DOHH2 (cell line): Measurements from ENCODE around the gene ANKMY1.

Experiments used
- H3F3A ChIP-seq: fragments of 200-600 bp; sonication (generic), shearing (Covaris generic); 2 replicates; pipeline ENCODE4 v1.6.0; 2016; ENCODE audit warnings: antibody characterized with exemption, mild to moderate bottlenecking; ENCODE audit not compliant: control insufficient read depth, insufficient read depth
- H3K27ac ChIP-seq: fragments of 200-600 bp; sonication (generic); 2 replicates; pipeline ENCODE4 v1.5.1; 2014; ENCODE audit warnings: low read depth, mild to moderate bottlenecking, low read length, moderate library complexity
- H3K27me3 ChIP-seq: fragments of 200-600 bp; sonication (generic); 2 replicates; pipeline ENCODE4 v1.6.1; 2014; ENCODE audit warnings: mild to moderate bottlenecking, low read length, mixed read lengths; ENCODE audit not compliant: control insufficient read depth
- H3K36me3 ChIP-seq: fragments of 200-600 bp; sonication (generic); 2 replicates; pipeline ENCODE4 v1.6.1; 2014; ENCODE audit warnings: mild to moderate bottlenecking, low read length, moderate library complexity, mixed read lengths; ENCODE audit not compliant: control insufficient read depth
- H3K4me1 ChIP-seq: fragments of 200-600 bp; sonication (generic); 2 replicates; pipeline ENCODE4 v1.6.1; 2014; ENCODE audit warnings: mild to moderate bottlenecking, low read length, mixed read lengths; ENCODE audit not compliant: control insufficient read depth
- H3K4me2 ChIP-seq: fragments of 200-600 bp; sonication (generic); 2 replicates; pipeline ENCODE4 v1.6.0; 2014; ENCODE audit warnings: mild to moderate bottlenecking, low read length, moderate library complexity
- H3K4me3 ChIP-seq: fragments of 200-600 bp; sonication (generic); 2 replicates; pipeline ENCODE4 v1.5.1; 2014; ENCODE audit warnings: mild to moderate bottlenecking, low read length, mixed read lengths
- H3K79me2 ChIP-seq: fragments of 200-600 bp; sonication (generic); 2 replicates; pipeline ENCODE4 v1.6.1; 2014; ENCODE audit warnings: mild to moderate bottlenecking, low read length, mixed read lengths; ENCODE audit not compliant: control insufficient read depth
- H3K9me2 ChIP-seq: fragments of 200-600 bp; sonication (generic); replicated peaks from 2 replicates; pipeline ENCODE4 v1.6.1; 2014; ENCODE audit warnings: mild to moderate bottlenecking, low read length, mixed read lengths; ENCODE audit not compliant: control insufficient read depth
- H3K9me3 ChIP-seq: fragments of 200-600 bp; sonication (generic); 2 replicates; pipeline ENCODE4 v1.6.1; 2014; ENCODE audit warnings: antibody characterized with exemption, low read length, mixed read lengths; ENCODE audit not compliant: control insufficient read depth, insufficient read depth
- H4K20me1 ChIP-seq: fragments of 200-600 bp; sonication (generic); 2 replicates; pipeline ENCODE4 v1.6.0; 2014; ENCODE audit warnings: low read depth, mild to moderate bottlenecking, antibody characterized with exemption, low read length, moderate library complexity; ENCODE audit not compliant: control insufficient read depth, insufficient read depth
- EZH2phosphoT487 ChIP-seq: fragments of 200-600 bp; sonication (generic); IDR thresholded peaks from 2 replicates; pipeline ENCODE4 v1.6.1; 2017; ENCODE audit warnings: borderline replicate concordance, mild to moderate bottlenecking, antibody characterized with exemption, low read length, moderate library complexity, mixed read lengths
- TF ChIP-seq, protein P1 (sequence below): fragments of 200-600 bp; sonication (generic); IDR thresholded peaks from one replicate; pipeline ENCODE4 v1.5.1; 2014; ENCODE audit warnings: antibody characterized with exemption, mild to moderate bottlenecking, low read depth, low read length; ENCODE audit not compliant: poor library complexity, severe bottlenecking

ANKMY1 gene

DNA sequence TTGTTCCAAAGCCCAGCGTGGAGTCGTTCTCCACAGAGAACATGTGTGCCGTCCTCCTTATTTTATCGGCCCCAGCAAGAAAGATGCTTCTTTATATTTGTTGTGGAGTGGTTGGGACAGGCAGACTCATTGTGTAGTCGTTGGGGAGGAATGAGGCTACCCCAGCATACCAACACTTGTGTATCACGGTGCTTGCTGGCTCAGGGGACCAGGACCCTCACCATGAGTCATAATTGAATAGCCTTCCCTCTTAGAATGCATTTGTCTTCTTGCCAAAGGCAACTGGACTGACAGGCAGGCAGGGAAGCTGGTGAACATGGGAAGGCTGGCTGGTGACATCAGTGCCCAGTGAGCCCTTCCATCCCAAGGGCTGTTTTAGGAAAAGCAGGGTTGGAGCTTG is 33.4 kb upstream of the ANKMY1 start:
- no peaks in the 10 kb centered on the region for H3K9me2 ChIP-seq
- no peaks in the 10 kb centered on the region for H3K9me3 ChIP-seq
- H3K27me3 ChIP-seq = no peaks in the 10 kb centered on the region
- peaks cover 13% of the 10 kb centered on the region for H4K20me1 ChIP-seq
- no peak overlapping the region for H3K4me3 ChIP-seq
- H3K79me2 ChIP-seq = peaks cover 89% of the 10 kb centered on the region
- no peak overlapping the region for H3K4me2 ChIP-seq
- no peak for TF ChIP-seq EZH2phosphoT487
- TF ChIP-seq, protein P1, sequence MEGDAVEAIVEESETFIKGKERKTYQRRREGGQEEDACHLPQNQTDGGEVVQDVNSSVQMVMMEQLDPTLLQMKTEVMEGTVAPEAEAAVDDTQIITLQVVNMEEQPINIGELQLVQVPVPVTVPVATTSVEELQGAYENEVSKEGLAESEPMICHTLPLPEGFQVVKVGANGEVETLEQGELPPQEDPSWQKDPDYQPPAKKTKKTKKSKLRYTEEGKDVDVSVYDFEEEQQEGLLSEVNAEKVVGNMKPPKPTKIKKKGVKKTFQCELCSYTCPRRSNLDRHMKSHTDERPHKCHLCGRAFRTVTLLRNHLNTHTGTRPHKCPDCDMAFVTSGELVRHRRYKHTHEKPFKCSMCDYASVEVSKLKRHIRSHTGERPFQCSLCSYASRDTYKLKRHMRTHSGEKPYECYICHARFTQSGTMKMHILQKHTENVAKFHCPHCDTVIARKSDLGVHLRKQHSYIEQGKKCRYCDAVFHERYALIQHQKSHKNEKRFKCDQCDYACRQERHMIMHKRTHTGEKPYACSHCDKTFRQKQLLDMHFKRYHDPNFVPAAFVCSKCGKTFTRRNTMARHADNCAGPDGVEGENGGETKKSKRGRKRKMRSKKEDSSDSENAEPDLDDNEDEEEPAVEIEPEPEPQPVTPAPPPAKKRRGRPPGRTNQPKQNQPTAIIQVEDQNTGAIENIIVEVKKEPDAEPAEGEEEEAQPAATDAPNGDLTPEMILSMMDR = no peak
- peaks cover 39% of the 10 kb centered on the region for H3K36me3 ChIP-seq
- H3K4me1 ChIP-seq = peaks cover 16% of the 10 kb centered on the region
- no peaks in the 10 kb centered on the region for H3F3A ChIP-seq
- no peak overlapping the region for H3K27ac ChIP-seq

DNA sequence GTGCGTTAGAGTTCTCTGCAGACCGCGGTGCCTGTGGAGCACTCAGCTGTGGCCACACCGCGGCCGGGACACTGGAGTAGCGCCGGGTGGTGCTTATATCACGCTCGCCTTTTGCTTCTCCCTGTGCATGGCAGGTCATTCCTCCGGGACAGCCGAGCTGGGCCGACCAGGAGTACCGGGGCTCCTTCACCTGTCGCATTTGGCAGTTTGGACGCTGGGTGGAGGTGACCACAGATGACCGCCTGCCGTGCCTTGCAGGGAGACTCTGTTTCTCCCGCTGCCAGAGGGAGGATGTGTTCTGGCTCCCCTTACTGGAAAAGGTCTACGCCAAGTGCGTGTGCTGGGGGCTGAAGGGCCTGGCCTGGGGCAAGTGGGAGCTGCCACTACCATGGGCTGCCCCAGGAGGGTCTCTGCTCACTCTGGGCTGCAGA is 32.9 kb upstream of the ANKMY1 start:
- TF ChIP-seq, protein P1 = no peak
- no peak for TF ChIP-seq EZH2phosphoT487
- H3K9me3 ChIP-seq = no peaks in the 10 kb centered on the region
- peaks cover 16% of the 10 kb centered on the region for H3K4me1 ChIP-seq
- H3K4me2 ChIP-seq = no peak overlapping the region
- no peaks in the 10 kb centered on the region for H3K27me3 ChIP-seq
- no peaks in the 10 kb centered on the region for H3K9me2 ChIP-seq
- H3F3A ChIP-seq = peaks cover 4% of the 10 kb centered on the region
- peaks cover 13% of the 10 kb centered on the region for H4K20me1 ChIP-seq
- no peak overlapping the region for H3K27ac ChIP-seq
- H3K36me3 ChIP-seq = peaks cover 40% of the 10 kb centered on the region
- no peak overlapping the region for H3K4me3 ChIP-seq
- peaks cover 88% of the 10 kb centered on the region for H3K79me2 ChIP-seq

GRCh38 chr2:240589850-240590525 is 32.2 kb upstream of the ANKMY1 start:
- H3K4me1 ChIP-seq = peaks cover 22% of the 10 kb centered on the region
- H3K36me3 ChIP-seq = peaks cover 44% of the 10 kb centered on the region
- H3K27me3 ChIP-seq = no peaks in the 10 kb centered on the region
- H3K27ac ChIP-seq = no peak overlapping the region
- no peak overlapping the region for H3K4me3 ChIP-seq
- TF ChIP-seq, protein P1 = no peak
- no peak for TF ChIP-seq EZH2phosphoT487
- H3K4me2 ChIP-seq = no peak overlapping the region
- peaks cover 11% of the 10 kb centered on the region for H3F3A ChIP-seq
- H3K9me3 ChIP-seq = no peaks in the 10 kb centered on the region
- peaks cover 88% of the 10 kb centered on the region for H3K79me2 ChIP-seq
- no peaks in the 10 kb centered on the region for H3K9me2 ChIP-seq
- H4K20me1 ChIP-seq = peaks cover 13% of the 10 kb centered on the region
